ENCODE measurements around the gene BRD1.

BRD1 gene

GRCh38 chr22:49838771-49839717 lies 11.4 kb upstream of the BRD1 start:
- peaks cover 0 to 12% of the 10 kb centered on the region in 2 experiments for H3K27me3 ChIP-seq (ENCODE audit: control insufficient read depth in 1 of 2, insufficient read depth in 1 of 2, low read length in 2 of 2)
- peaks cover 5% of the 10 kb centered on the region for H3K4me1 ChIP-seq (ENCODE audit: control insufficient read depth, insufficient read depth, low read depth, low read length)
- no peak for DNase-seq
- no peaks in the 10 kb centered on the region for H3K36me3 ChIP-seq (ENCODE audit: control insufficient read depth in 1 of 2, insufficient read depth in 2 of 2, low read depth in 1 of 2, low read length in 2 of 2)
- H2BK15ac ChIP-seq (ENCODE audit: low read depth, poor library complexity, severe bottlenecking): no peak overlapping the region
- no peak overlapping the region for H4K8ac ChIP-seq (ENCODE audit: low read length)
- no peak overlapping the region for H3K9ac ChIP-seq (ENCODE audit: low read length)
- 82% methylated on average over 23 of the region's 29 CpGs for WGBS
- no peak overlapping the region for H3K4me3 ChIP-seq (ENCODE audit: insufficient read depth in 1 of 2, low read depth in 1 of 2, low read length in 2 of 2)
- no peak overlapping the region for H2BK5ac ChIP-seq (ENCODE audit: low read depth, low read length, poor library complexity, severe bottlenecking)
- H2BK120ac ChIP-seq (ENCODE audit: low read depth, low read length): no peak overlapping the region
- no peak overlapping the region for H4K91ac ChIP-seq (ENCODE audit: low read length)
- H3K9me3 ChIP-seq (ENCODE audit: control insufficient read depth, low read length): no peaks in the 10 kb centered on the region
- H3K79me1 ChIP-seq (replicated peaks; ENCODE audit: low read length, poor library complexity, severe bottlenecking): no peaks in the 10 kb centered on the region
- H3K27ac ChIP-seq (ENCODE audit: low read length, poor library complexity, severe bottlenecking): no peak overlapping the region
- no peak overlapping the region for H3K14ac ChIP-seq (ENCODE audit: low read length in 2 of 2)
- H2AFZ ChIP-seq (ENCODE audit: low read depth, low read length): no peak overlapping the region
- H3K4ac ChIP-seq (ENCODE audit: low read depth in 1 of 2, low read length in 2 of 2): no peak overlapping the region
- H3K18ac ChIP-seq (ENCODE audit: low read depth in 1 of 2, low read length in 2 of 2): no peak overlapping the region
- H3K23ac ChIP-seq (ENCODE audit: low read length in 2 of 2): no peak overlapping the region
- H2AK5ac ChIP-seq (ENCODE audit: low read length, severe bottlenecking): peak overlapping the region; percentile 53
- H2BK12ac ChIP-seq (ENCODE audit: low read length in 2 of 2): no peak overlapping the region
- H3K4me2 ChIP-seq (ENCODE audit: low read length, poor library complexity, severe bottlenecking): no peak overlapping the region

- H3K9ac ChIP-seq (ENCODE audit: low read length): no peak overlapping the region
- 94% methylated on average over 11 of the region's 11 CpGs for WGBS
- H3K4me3 ChIP-seq (ENCODE audit: insufficient read depth in 1 of 2, low read depth in 1 of 2, low read length in 2 of 2): no peak overlapping the region
- H3K27ac ChIP-seq (ENCODE audit: low read length, poor library complexity, severe bottlenecking): no peak overlapping the region
- no peak for DNase-seq
- peaks cover 8% of the 10 kb centered on the region for H3K9me3 ChIP-seq (ENCODE audit: control insufficient read depth, low read length)
- H2BK5ac ChIP-seq (ENCODE audit: low read depth, low read length, poor library complexity, severe bottlenecking): no peak overlapping the region
- peaks cover 0 to 14% of the 10 kb centered on the region in 2 experiments for H3K27me3 ChIP-seq (ENCODE audit: control insufficient read depth in 1 of 2, insufficient read depth in 1 of 2, low read length in 2 of 2)
- no peak overlapping the region for H3K18ac ChIP-seq (ENCODE audit: low read depth in 1 of 2, low read length in 2 of 2)
- no peak overlapping the region for H4K8ac ChIP-seq (ENCODE audit: low read length)
- H3K36me3 ChIP-seq (ENCODE audit: control insufficient read depth in 1 of 2, insufficient read depth in 2 of 2, low read depth in 1 of 2, low read length in 2 of 2): no peaks in the 10 kb centered on the region
- H2AK5ac ChIP-seq (ENCODE audit: low read length, severe bottlenecking): no peak overlapping the region
- H2BK12ac ChIP-seq (ENCODE audit: low read length in 2 of 2): no peak overlapping the region
- H3K23ac ChIP-seq (ENCODE audit: low read length in 2 of 2): no peak overlapping the region
- H3K4ac ChIP-seq (ENCODE audit: low read depth in 1 of 2, low read length in 2 of 2): no peak overlapping the region
- peaks cover 1% of the 10 kb centered on the region for H3K4me1 ChIP-seq (ENCODE audit: control insufficient read depth, insufficient read depth, low read depth, low read length)
- H2BK120ac ChIP-seq (ENCODE audit: low read depth, low read length): no peak overlapping the region
- no peaks in the 10 kb centered on the region for H3K79me1 ChIP-seq (replicated peaks; ENCODE audit: low read length, poor library complexity, severe bottlenecking)
- H3K4me2 ChIP-seq (ENCODE audit: low read length, poor library complexity, severe bottlenecking): no peak overlapping the region
- H2BK15ac ChIP-seq (ENCODE audit: low read depth, poor library complexity, severe bottlenecking): no peak overlapping the region
- H4K91ac ChIP-seq (ENCODE audit: low read length): no peak overlapping the region
- H2AFZ ChIP-seq (ENCODE audit: low read depth, low read length): no peak overlapping the region
- H3K14ac ChIP-seq (ENCODE audit: low read length in 2 of 2): no peak overlapping the region
Measured at GRCh38 chr22:49833340-49834007, 5.8 kb upstream of the BRD1 start.

DNA sequence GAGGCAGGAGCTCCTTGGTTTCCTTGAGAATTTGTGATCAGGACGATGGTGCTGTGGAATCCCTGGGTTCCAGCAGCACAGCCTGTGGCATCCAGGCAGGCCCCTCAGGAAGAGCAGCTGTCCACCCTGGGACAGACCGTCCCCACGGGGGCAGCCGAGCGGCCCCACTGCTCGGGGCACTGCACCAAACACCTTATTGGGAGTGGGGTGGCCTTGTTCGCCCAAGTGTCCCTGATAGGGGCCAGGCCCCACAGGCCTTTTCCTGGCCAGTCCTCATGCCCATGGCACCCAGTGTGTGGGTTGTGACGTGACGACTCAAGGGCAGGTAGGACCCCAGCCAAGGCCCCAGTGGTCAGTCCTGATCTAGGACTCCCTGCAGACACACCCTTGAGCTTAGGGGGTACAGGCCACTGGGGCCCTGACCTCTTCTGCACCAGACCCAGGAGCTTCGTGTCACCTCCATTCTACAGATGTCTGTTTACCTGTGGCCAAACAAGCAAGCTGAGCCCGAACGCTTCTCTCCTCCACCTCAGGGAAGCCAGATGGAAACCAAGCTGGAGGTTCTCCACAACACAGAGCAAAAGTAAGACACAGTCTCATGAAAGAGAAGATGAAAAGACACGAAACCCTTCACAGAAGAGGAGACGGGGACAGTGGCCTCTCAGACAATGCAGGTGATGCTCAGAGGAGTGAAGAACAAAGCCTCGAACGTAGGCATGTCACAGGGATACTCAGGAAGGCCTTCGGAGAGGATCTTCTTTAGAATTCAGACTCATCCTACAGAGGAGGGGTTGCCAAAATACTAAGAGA lies 1.6 kb upstream of the BRD1 start:
- Histone ChIP-seq H2AFZ (ENCODE audit: low read depth, low read length) (no peak overlapping the region), H3K36me3 (ENCODE audit: control insufficient read depth in 1 of 2, insufficient read depth in 2 of 2, low read depth in 1 of 2, low read length in 2 of 2) (peaks cover 8% of the 10 kb centered on the region in 2 experiments), H3K9me3 (ENCODE audit: control insufficient read depth, low read length) (peaks cover 8% of the 10 kb centered on the region), H3K14ac (ENCODE audit: low read length in 2 of 2) (no peak overlapping the region), H3K4me1 (ENCODE audit: control insufficient read depth, insufficient read depth, low read depth, low read length) (peaks cover 24% of the 10 kb centered on the region), H3K9ac (ENCODE audit: low read length) (no peak overlapping the region), H3K23ac (ENCODE audit: low read length in 2 of 2) (no peak overlapping the region), H2AK5ac (ENCODE audit: low read length, severe bottlenecking) (no peak overlapping the region), H3K27me3 (ENCODE audit: control insufficient read depth in 1 of 2, insufficient read depth in 1 of 2, low read length in 2 of 2) (peaks cover 0 to 9% of the 10 kb centered on the region in 2 experiments), H3K4me3 (ENCODE audit: insufficient read depth in 1 of 2, low read depth in 1 of 2, low read length in 2 of 2) (no peak overlapping the region), H2BK12ac (ENCODE audit: low read length in 2 of 2) (no peak overlapping the region), H2BK5ac (ENCODE audit: low read depth, low read length, poor library complexity, severe bottlenecking) (no peak overlapping the region), H4K8ac (ENCODE audit: low read length) (no peak overlapping the region), H2BK15ac (ENCODE audit: low read depth, poor library complexity, severe bottlenecking) (no peak overlapping the region), H3K27ac (ENCODE audit: low read length, poor library complexity, severe bottlenecking) (no peak overlapping the region), H3K4me2 (ENCODE audit: low read length, poor library complexity, severe bottlenecking) (no peak overlapping the region), H2BK120ac (ENCODE audit: low read depth, low read length) (no peak overlapping the region), H4K91ac (ENCODE audit: low read length) (no peak overlapping the region), H3K18ac (ENCODE audit: low read depth in 1 of 2, low read length in 2 of 2) (no peak overlapping the region), H3K79me1 (replicated peaks; ENCODE audit: low read length, poor library complexity, severe bottlenecking) (no peaks in the 10 kb centered on the region), H3K4ac (ENCODE audit: low read depth in 1 of 2, low read length in 2 of 2) (no peak overlapping the region)
- no peak for DNase-seq
- 95% methylated on average over 17 of the region's 17 CpGs for WGBS

All from mesenchymal stem cell (in vitro differentiated cells and primary cell).